MCF 10A (cell line): ENCODE results near the gene ANKRD6. TPM values are rescaled to one million over a fixed set of nuclear protein-coding genes. Genes with fewer than 3 reads are reported as not detected.

Source experiments
- BruUV-seq: library from RNA; stranded (reverse); fragments of 400-500 nt; replicated peaks from 2 replicates; lab custom pipeline; 2021; lab: Mats Ljungman, UMichigan
- CTCF ChIA-PET: fragments of 300-600 bp; sonication (Branson Sonifier 250); formaldehyde crosslinking; extraction: SDS; loops from one replicate; lab custom pipeline; 2021; ENCODE audit warnings: antibody characterized with exemption, inconsistent platforms; lab: Yijun Ruan, JAX
- POLR2A ChIA-PET: fragments of 300-600, 350-650 bp; sonication (Branson Sonifier 250); formaldehyde crosslinking; extraction: SDS; loops from one replicate; lab custom pipeline; 2020; ENCODE audit warnings: antibody characterized with exemption, inconsistent platforms; lab: Yijun Ruan, JAX
- DNase-seq: peaks from one replicate; pipeline ENCODE4 v3.0.0-alpha.2; 2018; ENCODE audit not compliant: unreplicated experiment
- H3K27ac Mint-ChIP-seq: one replicate; pipeline ENCODE4 v1.8.0; 2022; ENCODE audit warnings: mild to moderate bottlenecking, low read depth, mixed read lengths; ENCODE audit not compliant: unreplicated experiment
- H3K27me3 Mint-ChIP-seq: one replicate; pipeline ENCODE4 v1.8.0; 2022; ENCODE audit warnings: mixed read lengths; ENCODE audit not compliant: insufficient read depth, unreplicated experiment
- H3K36me3 Mint-ChIP-seq: one replicate; pipeline ENCODE4 v1.8.0; 2022; ENCODE audit warnings: mild to moderate bottlenecking, moderate library complexity, mixed read lengths; ENCODE audit not compliant: insufficient read depth, unreplicated experiment
- H3K4me1 Mint-ChIP-seq: one replicate; pipeline ENCODE4 v1.8.0; 2022; ENCODE audit warnings: mixed read lengths; ENCODE audit not compliant: insufficient read depth, unreplicated experiment
- H3K4me3 Mint-ChIP-seq: one replicate; pipeline ENCODE4 v1.8.0; 2022; ENCODE audit warnings: mild to moderate bottlenecking, moderate library complexity, mixed read lengths; ENCODE audit not compliant: unreplicated experiment
- H3K9me3 Mint-ChIP-seq: one replicate; pipeline ENCODE4 v1.8.0; 2022; ENCODE audit warnings: mixed read lengths; ENCODE audit not compliant: unreplicated experiment
- intact Hi-C: fragments of 100-400 bp; cut with micrococcal nuclease; formaldehyde crosslinking; loops from 2 replicates; pipeline ENCODE4 v1.14.1; 2022
- total RNA-seq: library from RNA; stranded (reverse); gene quantifications from 2 replicates; pipeline ENCODE4 v1.2.3, GENCODE V29; 2022
- TF ChIP-seq, protein P1 (sequence below): fragments of 200-600 bp; IDR thresholded peaks from one replicate; pipeline ENCODE4 v1.8.0; 2022; ENCODE audit warnings: antibody characterized with exemption, mild to moderate bottlenecking; ENCODE audit not compliant: unreplicated experiment

The ANKRD6 gene
- total RNA-seq, 1 experiment from 2014 or later: 2.1 TPM

DNA sequence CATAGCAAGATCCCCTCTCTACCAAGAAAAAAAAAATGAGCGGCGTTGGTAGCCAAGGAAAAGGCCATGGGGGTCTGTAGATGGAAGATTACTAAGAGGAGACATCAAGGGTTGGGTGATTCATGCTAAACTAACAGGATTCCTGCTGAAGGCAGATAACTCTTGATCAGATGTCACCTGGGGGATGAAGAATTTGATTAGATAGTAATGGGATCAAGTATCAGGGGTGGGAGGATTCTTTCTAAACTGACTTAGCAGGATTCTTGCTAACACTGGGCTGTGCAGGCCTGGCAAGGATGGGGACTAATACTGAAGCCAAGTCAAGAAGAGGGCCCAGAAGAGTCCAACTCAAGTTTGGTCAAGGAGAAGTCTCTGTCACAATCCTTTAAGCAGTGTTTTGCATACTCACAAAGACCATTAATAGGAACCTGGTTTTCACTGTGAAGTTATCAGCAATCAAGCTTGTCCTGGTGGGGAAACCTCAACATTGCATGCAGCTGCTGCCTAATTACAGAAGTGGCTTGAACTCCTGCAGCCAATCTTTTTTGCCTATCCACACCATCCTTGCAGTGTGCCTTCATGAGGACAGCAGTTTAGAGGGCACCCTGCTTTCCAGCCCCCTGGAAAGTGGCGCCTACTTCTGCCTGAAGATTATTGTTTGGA, 61.3 kb downstream of the ANKRD6 start:
- no peak overlapping the region for H3K27ac Mint-ChIP-seq
- no peaks in the 10 kb centered on the region for H3K9me3 Mint-ChIP-seq
- H3K4me3 Mint-ChIP-seq: no peak overlapping the region
- no peaks in the 10 kb centered on the region for H3K27me3 Mint-ChIP-seq
- BruUV-seq: no TSS peak
- no peak for DNase-seq
- no peaks in the 10 kb centered on the region for H3K4me1 Mint-ChIP-seq
- TF ChIP-seq, protein P1, sequence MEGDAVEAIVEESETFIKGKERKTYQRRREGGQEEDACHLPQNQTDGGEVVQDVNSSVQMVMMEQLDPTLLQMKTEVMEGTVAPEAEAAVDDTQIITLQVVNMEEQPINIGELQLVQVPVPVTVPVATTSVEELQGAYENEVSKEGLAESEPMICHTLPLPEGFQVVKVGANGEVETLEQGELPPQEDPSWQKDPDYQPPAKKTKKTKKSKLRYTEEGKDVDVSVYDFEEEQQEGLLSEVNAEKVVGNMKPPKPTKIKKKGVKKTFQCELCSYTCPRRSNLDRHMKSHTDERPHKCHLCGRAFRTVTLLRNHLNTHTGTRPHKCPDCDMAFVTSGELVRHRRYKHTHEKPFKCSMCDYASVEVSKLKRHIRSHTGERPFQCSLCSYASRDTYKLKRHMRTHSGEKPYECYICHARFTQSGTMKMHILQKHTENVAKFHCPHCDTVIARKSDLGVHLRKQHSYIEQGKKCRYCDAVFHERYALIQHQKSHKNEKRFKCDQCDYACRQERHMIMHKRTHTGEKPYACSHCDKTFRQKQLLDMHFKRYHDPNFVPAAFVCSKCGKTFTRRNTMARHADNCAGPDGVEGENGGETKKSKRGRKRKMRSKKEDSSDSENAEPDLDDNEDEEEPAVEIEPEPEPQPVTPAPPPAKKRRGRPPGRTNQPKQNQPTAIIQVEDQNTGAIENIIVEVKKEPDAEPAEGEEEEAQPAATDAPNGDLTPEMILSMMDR: no peak
- no peaks in the 10 kb centered on the region for H3K36me3 Mint-ChIP-seq
- CTCF ChIA-PET: no interaction called here
- intact Hi-C loops: no loop called here
- POLR2A ChIA-PET: no interaction called here

DNA sequence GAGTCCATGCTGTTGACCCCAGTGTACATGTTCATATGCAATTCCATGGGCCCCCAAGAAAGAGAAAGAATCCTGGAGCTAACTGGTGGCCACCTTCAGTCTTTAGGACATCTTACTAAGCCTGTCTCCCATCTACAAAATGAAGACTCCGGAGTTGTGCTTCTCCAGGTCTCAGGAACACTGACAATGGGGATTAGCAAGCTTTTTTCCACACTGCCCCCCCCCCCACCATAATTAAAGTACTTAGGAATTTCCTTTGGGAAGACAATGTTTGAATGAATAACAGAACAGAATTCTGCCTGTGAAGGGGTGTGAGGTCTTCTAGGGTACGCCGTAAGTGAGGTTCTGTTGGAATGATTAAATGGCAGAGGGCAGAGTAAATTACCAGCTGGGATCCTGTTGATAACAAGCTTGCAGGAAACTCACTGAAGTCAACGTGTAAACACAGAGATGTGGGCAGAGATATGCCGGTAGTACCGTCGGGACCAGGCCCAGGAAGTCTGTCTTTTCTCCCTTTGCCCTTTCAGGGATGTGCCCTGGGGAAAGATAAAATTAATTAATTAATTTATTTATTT, 63.1 kb downstream of the ANKRD6 start:
- TF ChIP-seq, protein P1: no peak
- DNase-seq: no peak
- intact Hi-C loops: no loop called here
- no peaks in the 10 kb centered on the region for H3K4me1 Mint-ChIP-seq
- BruUV-seq: no TSS peak
- no peak overlapping the region for H3K4me3 Mint-ChIP-seq
- peaks cover 4% of the 10 kb centered on the region for H3K27me3 Mint-ChIP-seq
- H3K9me3 Mint-ChIP-seq: no peaks in the 10 kb centered on the region
- POLR2A ChIA-PET: no interaction called here
- CTCF ChIA-PET: interaction anchor here (0.7 kb wide), 2 partner anchors 79 to 136 kb away, joined by 3 read pairs; no protein-coding TSS in a partner anchor
- no peaks in the 10 kb centered on the region for H3K36me3 Mint-ChIP-seq
- no peak overlapping the region for H3K27ac Mint-ChIP-seq

DNA sequence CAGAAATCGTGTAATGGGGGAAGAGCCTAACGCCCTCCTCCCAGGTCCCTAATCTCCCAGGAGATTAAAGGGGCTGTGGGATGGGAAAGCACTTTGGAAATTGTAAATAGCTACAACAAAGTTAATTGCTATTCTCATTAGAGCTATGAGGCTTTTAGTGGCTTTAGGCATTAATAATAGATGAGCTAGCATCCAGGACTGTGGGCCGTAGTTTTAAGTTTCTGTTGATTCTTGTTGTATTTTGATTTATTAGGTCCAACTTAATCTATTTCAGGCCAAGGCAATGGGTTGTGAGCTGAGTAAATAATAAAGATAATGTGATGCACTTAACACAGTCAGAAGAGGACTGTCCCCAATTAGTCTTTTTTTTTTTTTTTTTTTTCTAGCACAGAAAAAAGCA, 67.7 kb downstream of the ANKRD6 start:
- DNase-seq: no peak
- peaks cover 37% of the 10 kb centered on the region for H3K27me3 Mint-ChIP-seq
- no peak overlapping the region for H3K27ac Mint-ChIP-seq
- no peak overlapping the region for H3K4me3 Mint-ChIP-seq
- BruUV-seq: no TSS peak
- ChIA-PET POLR2A (no interaction called here), CTCF (interaction anchor here (0.6 to 0.7 kb wide), 3 partner anchors 128 to 319 kb away, joined by 3 to 7 read pairs (median 3); no protein-coding TSS in a partner anchor)
- intact Hi-C loops: no loop called here
- TF ChIP-seq, protein P1: no peak
- H3K36me3 Mint-ChIP-seq: no peaks in the 10 kb centered on the region
- no peaks in the 10 kb centered on the region for H3K9me3 Mint-ChIP-seq
- H3K4me1 Mint-ChIP-seq: no peaks in the 10 kb centered on the region

GRCh38 chr6:89501222-89501621, 68.3 kb downstream of the ANKRD6 start:
- no peaks in the 10 kb centered on the region for H3K4me1 Mint-ChIP-seq
- BruUV-seq: no TSS peak
- no peaks in the 10 kb centered on the region for H3K9me3 Mint-ChIP-seq
- no peak overlapping the region for H3K27ac Mint-ChIP-seq
- ChIA-PET CTCF (interaction anchor here (0.6 to 0.7 kb wide), 2 partner anchors 129 to 311 kb away, joined by 3 to 7 read pairs; no protein-coding TSS in a partner anchor), POLR2A (no interaction called here)
- no peaks in the 10 kb centered on the region for H3K36me3 Mint-ChIP-seq
- peaks cover 37% of the 10 kb centered on the region for H3K27me3 Mint-ChIP-seq
- no peak for DNase-seq
- TF ChIP-seq, protein P1: no peak
- H3K4me3 Mint-ChIP-seq: no peak overlapping the region
- intact Hi-C loops: no loop called here
